GM12872 (cell line): Measurements from ENCODE around the gene CENPX.

Source experiments
- CTCF ChIP-seq: IDR thresholded peaks from 3 replicates; pipeline ENCODE4 v1.5.1; 2011; ENCODE audit warnings: low read depth, mild to moderate bottlenecking, low read length, moderate library complexity; ENCODE audit not compliant: insufficient read depth

CENPX gene

GRCh38 chr17:82017612-82018151 is 5.0 kb downstream of the CENPX start:
- no peak for TF ChIP-seq CTCF

- no peak for TF ChIP-seq CTCF
Observed at GRCh38 chr17:82016875-82017459, 5.7 kb downstream of the CENPX start.

- TF ChIP-seq CTCF = no peak
Observed at GRCh38 chr17:82016061-82016874, 6.4 kb downstream of the CENPX start.

- no peak for TF ChIP-seq CTCF
Observed at GRCh38 chr17:82015311-82015971, 7.2 kb downstream of the CENPX start.

GRCh38 chr17:82014971-82015310 is 7.7 kb downstream of the CENPX start:
- no peak for TF ChIP-seq CTCF

- no peak for TF ChIP-seq CTCF
Observed at GRCh38 chr17:82014432-82014831, 8.2 kb downstream of the CENPX start.

- TF ChIP-seq CTCF = no peak
Observed at GRCh38 chr17:82013772-82014321, 8.8 kb downstream of the CENPX start.
